ENCODE results near the gene MC3R.

The MC3R gene

DNA sequence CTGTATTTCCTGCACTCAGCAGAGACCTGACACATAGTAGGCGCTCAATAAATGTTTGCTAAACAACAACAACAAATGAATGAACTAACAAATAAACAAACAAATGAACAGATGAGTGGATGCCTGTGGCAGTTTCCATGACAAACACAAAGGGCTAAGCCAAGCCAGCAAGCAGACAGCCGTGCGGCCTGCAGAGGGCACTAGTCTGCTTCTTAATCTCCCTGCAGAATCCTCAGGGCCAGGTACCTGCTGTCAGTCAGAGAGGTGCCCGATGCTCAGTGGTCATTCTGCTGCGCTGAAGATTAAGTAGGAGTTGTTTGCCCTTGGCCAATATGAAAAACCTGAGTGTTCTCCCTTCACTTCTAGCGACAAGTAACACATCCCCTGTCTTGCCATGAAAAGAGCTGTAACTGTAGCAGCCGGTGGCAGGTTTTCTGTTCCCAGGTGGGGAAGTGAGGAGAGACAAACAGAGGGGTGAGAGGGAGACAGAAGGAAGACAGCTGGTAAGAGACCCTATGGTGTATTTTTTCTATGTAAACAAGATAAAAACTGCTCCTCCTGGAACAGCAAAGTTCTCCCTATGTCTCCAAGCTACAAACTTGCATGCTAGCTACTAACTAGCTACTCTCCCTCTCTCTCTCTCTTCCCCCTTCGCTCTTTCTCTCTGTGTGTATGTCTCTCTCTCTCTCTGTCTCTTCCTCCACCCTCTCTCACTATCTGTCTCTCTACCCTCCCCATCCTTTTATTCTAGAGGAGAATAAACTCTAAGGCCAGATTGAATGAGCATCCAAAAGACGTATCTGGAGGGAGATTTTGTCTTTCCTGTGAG is at the start of gene MC3R:
Gene MC3R (plus strand): TSS at position 779 of the 829 bp plus-strand sequence. CDS start 112 bp downstream, outside the sequence.
- H3K27ac ChIP-seq, result no peak within 1 kb of the TSS
- DNase-seq (ENCODE audit: low read depth, low spot score), result peak; percentile 3

DNA sequence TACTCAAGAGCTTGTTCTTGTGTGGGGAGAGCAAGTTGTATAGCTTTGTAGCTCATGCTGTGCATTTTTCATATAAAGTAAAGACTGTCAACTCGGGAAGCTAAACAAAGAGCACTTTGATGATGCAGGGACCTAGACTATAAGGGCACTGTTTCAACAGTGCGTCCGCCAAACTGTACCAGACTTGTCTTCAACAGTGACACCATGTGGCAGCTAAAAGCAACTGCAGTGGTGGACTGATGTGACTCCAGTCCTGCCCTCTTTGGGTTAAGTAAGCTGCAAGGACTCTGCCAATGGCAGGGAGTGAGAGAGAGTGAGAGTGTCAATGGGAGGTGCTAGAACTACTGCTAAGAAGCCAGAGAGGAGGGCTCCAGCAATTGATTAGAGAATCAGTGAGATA is 48.1 kb upstream of the MC3R start:
- no peak for DNase-seq (ENCODE audit: low read depth, low spot score)
- H3K27ac ChIP-seq, result no peak overlapping the region

DNA sequence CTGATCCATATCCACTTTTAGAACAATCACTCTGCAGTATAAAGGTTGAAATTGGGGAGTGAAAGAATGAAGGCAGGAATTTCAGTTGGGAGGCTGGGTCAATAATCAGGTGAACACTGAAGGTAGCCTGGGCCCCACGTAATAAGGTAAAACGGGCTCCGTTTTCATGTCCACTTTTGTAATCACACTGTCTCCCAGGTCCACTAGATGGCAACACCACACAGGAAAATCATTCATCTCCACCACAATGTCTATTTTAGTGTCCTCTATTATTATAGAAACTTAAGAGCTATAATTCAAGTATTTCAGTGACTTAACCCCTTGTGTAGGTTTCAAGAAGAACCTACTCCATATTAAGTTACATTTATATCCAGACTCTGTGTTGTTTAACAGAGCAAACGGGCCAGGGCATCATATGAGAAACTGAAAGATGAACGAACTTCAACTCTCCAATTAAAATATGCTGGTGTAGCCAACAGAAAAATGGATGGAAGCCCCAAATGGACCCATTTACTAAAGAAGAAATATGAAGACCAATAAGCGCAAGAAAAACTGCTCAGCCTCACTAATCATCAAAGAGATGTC is 45.9 kb upstream of the MC3R start:
- no peak for DNase-seq (ENCODE audit: low read depth, low spot score)
- no peak overlapping the region for H3K27ac ChIP-seq

DNA sequence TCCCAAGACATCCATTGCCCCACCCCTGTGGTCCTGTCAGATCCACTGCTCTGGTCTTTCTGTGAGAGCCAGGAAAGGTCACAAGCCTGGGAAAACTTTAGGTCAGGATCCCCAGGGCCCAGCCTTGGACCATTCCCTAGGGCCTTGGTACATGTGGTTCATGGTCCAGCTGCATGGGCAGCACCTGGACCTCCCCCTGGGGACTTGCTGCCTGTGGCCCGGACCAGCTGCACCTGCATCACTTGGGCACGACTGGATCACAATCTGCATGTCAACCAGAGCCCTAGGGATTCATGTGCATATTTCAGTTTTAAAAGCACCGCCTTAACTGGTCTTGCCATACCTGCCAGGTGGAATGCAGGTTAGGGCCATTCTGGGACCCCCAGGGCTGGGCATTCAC is 44.3 kb upstream of the MC3R start:
- no peak for DNase-seq (ENCODE audit: low read depth, low spot score)
- no peak overlapping the region for H3K27ac ChIP-seq

DNA sequence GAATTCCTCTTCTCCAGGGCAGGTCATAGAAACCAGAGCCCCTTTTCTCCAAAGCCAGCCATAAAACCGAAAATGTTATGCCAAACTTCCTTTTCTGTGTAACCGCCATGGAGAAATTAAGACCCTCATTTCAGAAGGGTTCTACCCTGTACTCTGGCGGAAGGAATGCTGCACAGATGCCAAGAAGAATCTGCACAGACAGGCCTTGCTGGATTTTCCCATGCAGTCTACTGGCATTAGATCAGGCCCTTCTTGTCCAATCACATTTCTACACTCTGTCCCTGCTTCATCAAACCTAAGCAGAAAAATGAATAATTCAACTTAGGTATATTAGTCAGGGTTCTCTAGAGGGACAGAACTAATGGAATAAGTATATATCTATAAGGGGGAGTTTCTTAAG is 43.2 kb upstream of the MC3R start:
- DNase-seq (ENCODE audit: low read depth, low spot score), result no peak
- H3K27ac ChIP-seq, result no peak overlapping the region

DNA sequence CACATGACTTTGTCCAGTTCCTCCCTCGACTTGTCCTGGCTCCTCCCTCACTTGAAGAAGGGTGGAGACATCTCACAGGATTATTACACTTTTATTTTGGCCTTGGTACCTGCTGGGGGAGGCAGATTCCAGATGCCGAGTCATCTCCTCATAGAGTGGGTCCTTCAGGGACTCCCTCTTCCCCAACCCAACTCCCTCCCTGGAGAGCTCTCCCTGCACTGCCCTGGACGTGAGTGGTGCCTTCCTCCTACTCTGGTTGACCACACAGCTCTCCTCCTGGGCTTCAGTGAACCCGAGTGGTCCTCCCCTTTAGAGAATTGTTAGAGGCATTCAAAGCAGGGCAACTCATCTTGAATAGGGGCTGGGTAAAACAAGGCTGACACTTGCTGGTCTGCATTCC is 40.9 kb upstream of the MC3R start:
- no peak for DNase-seq (ENCODE audit: low read depth, low spot score)

DNA sequence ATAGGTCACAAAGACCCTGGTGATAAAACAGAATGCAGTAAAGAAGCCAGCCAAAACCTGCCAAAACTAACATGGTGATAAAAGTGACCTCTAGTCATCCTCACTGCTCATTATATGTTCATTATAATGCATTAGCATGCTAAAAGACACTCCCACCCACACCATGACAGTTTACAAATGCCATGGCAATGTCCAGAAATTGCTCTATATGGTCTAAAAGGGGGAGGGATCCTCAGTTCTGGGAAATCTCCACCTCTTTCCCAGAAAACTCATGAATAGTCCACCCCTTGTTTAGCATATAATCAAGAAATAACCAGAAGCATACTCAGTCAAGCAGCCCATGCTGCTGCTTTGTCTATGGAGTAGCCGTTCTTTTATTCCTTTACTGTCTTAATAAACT is 40.4 kb upstream of the MC3R start:
- no peak overlapping the region for H3K27ac ChIP-seq
- no peak for DNase-seq (ENCODE audit: low read depth, low spot score)

More for the DNA sequence above, 40.9 kb upstream of the MC3R start:
- H3K27ac ChIP-seq, result no peak overlapping the region

DNA sequence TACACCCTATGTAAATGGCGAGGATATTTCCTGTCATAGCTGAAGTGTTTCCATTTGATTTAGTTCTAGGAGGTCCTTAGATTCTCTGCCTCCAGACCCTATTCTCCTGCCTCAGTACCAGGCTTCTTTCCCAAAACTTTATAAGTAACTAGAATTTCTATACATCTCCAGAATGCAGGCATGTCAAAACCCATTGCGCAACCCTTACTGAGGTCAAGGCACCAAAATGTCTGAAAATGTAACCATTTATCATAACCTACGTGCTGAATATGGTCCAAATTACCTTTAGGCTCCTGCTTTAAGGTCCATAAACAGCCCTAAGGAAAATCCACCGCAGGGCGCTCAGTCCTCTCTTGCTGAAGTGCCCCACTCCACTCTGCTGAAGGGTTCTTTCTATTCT is 37.5 kb upstream of the MC3R start:
- no peak for DNase-seq (ENCODE audit: low read depth, low spot score)
- H3K27ac ChIP-seq, result no peak overlapping the region

DNA sequence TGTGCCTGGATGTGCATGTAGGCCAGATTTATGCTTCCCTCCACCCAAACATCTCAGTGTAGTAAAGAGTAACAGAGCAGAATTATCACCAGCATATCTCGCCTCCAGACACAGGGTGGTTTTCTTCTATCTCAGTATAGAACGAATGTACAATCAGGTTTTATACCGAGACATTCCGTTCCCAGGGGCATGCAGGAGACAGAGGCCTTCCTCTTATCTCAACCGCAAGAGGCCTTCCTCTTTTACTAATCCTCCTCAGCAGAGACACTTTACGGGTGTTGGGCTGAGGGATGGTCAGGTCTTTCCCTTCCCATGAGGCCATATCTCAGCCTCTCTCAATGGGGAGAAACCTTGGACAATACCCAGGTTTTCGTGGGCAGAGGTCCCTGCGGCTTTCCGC is 36.4 kb upstream of the MC3R start:
- DNase-seq (ENCODE audit: low read depth, low spot score), result no peak

DNA sequence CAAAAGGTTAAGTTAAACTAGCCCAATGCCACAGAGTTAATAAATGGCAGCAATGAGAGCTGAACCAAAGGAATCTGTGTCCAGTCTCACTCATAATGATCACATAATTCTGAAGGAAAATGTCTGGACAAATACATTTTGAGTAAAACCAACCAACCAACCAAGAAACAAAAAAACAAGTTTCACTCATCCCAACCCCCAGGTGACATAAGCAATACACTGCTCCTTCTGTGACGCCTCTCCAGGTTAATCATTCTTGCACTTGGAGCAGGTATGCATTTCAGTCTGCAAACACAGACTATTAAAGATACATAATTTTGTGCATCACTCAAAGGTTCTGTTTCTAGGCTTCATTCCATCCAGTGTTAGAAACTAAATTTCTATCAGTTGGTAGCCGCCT is 35.2 kb upstream of the MC3R start:
- no peak for DNase-seq (ENCODE audit: low read depth, low spot score)

More for the DNA sequence above, 36.4 kb upstream of the MC3R start:
- no peak overlapping the region for H3K27ac ChIP-seq

DNA sequence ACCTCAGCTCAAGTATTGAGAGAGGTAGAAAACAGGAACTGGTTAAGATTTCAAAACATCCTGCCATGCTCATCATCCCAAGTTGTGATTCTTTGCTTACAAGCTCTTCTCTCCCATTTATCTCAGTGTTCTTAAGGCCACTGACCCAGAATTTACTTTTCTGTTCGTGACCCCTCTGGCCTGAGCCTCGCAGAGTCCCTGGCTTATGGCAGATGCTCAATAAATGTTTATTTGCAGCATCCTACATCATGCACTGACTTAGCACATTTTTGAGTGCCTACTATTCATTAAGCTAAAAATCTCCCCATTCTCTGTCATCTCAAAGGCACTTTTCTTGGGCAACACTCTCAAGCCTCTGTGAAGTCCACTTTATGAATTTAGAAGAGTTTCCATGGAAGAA is 33.4 kb upstream of the MC3R start:
- no peak for DNase-seq (ENCODE audit: low read depth, low spot score)
- H3K27ac ChIP-seq, result no peak overlapping the region

More for the DNA sequence above, 35.2 kb upstream of the MC3R start:
- no peak overlapping the region for H3K27ac ChIP-seq

DNA sequence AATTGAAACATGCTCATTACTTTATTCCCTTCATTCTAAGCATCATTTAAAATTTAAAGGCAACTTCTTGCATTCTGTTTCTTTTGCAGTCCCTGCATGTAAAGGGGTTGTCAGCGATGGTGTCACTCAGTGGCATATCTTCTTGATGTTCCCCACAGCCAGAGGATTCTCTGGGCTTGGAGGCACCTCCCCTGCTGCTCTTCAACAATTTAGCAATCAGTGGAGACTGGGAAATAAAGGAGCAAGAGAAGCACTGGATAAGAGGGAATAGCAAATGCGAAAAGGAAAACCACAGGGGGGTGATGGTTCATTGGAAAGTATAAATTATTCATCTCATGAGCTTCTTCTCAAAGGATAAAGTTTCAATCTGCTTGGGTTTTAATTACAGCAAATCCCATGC is 30.7 kb upstream of the MC3R start:
- no peak overlapping the region for H3K27ac ChIP-seq
- DNase-seq (ENCODE audit: low read depth, low spot score), result no peak

DNA sequence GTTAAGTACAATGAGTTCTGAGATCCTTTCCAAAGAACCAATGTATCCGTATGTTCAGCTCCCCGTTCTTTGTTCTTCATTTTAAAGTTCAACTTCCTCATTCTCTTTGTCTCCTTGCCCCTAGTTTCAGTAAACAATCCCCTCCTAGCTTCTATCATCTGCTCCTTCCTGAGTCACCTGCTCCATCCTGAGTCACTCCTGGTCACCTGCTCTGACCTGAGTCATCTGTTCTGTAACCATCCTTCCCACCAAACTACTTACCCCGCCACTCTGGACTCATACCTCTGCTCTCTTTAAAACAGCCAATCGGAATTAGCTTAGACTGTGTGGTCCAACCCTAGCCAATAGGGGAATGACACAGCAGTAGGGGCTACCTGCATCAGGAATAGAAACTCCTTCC is 27.3 kb upstream of the MC3R start:
- DNase-seq (ENCODE audit: low read depth, low spot score), result peak; percentile 85

DNA sequence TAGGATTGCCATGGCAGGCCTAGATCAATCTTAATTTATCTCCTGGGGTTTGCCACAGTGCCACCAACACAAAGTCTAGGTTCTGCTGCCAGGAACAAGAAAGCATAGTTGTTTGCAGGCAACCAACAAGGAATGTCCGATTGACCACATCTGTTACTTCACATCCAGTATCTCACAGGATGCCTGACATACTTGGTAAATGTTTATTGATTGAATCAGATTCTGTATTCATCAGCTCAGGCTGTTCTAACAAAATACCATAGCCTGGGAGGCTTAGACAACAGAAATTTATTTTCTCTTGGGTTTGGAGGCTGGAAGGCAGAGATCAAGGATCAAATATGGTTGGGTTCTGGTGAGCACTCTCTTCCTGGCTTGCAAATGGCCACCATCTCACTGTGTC is 26.3 kb upstream of the MC3R start:
- DNase-seq (ENCODE audit: low read depth, low spot score), result peak; percentile 72
- peak overlapping the region; percentile 97 for H3K27ac ChIP-seq

More for the DNA sequence above, 27.3 kb upstream of the MC3R start:
- H3K27ac ChIP-seq, result peak overlapping the region; percentile 97

DNA sequence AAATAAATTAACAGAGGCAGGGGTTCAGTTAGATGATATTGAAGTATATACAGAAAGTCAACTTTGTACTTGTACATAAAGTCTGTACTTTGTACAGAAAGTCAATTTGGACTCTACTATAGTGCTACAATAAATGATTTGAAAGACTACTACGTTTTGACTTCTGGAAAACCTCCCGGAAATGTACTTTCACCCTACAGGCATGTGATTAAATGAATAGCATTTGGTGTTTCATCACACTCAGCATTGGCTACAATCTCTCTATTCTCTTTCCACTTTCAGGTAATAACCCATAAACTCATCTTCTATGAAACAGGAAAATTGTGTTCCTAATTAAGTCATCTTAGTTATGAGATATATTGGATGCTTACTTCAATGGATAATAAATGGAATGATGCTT is 25.6 kb upstream of the MC3R start:
- no peak for DNase-seq (ENCODE audit: low read depth, low spot score)
- H3K27ac ChIP-seq, result peak overlapping the region; percentile 97

DNA sequence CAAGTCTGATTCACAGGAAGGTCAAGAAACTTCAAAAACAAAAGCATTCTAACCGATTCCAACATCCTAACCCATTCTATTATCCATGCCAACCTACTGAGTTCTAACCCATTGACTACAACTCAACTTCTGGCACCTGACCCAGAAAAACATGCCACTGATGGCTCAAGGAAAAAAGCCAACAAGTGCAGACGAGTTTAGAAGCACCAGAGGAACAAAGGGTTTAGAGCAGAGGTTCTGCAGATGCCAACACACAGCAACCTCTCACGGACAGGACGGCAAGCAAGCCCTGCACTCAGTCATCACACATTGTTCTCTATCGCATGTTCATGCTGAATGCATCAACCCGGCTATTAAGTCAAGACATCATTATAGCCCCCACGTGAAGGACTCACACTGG is 25.2 kb upstream of the MC3R start:
- DNase-seq (ENCODE audit: low read depth, low spot score), result peak; percentile 65
- H3K27ac ChIP-seq, result peak overlapping the region; percentile 97

DNA sequence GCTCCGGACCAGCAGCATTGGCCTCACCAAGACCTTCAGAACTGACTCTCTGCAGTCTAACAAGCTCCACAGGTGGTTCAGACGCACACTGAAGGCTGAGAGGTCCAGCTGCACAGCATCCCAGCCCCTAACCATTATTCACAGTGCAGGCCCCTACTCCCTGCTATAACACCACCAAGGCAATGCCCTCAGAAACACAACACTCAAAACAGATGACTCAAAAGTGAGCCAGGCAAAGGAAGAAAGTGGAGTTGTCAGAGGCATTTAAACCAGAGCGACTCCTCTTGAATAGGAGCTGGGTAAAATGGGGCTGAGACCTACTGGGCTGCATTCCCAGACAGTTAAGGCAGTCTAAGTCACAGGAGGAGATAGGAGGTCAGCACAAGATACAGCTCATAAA is 20.5 kb upstream of the MC3R start:
- no peak overlapping the region for H3K27ac ChIP-seq
- DNase-seq (ENCODE audit: low read depth, low spot score), result no peak

DNA sequence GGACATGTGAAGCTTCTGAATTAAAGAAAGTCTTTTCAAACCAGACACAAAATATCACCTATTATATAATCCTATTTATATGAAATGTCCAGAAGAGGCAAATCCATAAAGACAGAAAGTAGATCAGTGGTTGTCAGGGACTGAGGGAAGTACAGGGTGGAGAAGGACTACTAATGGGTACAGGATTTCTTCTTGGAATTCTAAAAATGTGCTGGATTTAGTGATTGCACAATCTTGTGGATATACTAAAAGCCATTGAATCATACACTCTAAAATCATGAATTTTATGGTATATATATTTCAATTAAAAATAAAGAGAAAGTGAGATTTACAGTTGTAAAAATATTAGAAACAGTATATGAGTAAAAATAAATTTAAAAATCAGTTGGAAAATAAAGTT is 18.7 kb upstream of the MC3R start:
- no peak overlapping the region for H3K27ac ChIP-seq
- DNase-seq (ENCODE audit: low read depth, low spot score), result no peak

DNA sequence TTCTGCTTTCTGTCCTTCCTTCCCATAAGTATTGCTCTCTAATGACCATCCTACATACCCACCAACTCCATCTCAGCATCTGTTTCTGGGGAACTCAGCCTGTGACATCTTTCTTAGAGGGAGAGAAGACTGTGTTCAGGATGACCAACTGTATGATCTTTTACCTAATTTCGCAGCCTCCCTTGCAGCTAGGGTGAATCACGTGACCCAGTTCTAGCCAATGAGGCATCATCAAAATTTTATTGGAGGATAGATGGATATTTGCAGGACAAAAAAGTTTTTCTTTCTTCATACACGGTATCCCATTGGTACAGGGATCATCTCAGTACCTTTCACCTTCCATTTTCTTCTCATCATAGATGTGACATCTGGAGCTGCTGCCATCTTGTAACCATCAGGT is 14.4 kb upstream of the MC3R start:
- H3K27ac ChIP-seq, result no peak overlapping the region
- DNase-seq (ENCODE audit: low read depth, low spot score), result no peak

DNA sequence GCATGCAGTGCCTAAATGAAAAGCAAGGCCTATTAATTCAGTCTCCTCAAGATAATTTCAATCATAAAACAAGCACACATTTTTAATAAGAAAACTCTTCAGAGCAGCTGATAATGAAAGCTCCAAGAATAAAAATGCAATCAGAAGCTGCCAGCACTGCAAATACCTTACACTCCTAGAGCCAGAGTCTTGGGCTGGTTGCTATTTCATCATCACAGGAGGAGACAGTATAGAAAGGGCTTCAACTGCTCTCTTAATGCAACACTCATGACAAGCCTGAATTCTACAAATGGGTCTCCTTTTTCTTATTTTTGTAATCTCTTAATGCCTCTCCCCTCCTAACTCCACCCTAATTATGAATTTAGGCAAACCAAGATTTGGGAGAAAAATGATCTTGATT is 11.2 kb upstream of the MC3R start:
- H3K27ac ChIP-seq, result no peak overlapping the region
- no peak for DNase-seq (ENCODE audit: low read depth, low spot score)

DNA sequence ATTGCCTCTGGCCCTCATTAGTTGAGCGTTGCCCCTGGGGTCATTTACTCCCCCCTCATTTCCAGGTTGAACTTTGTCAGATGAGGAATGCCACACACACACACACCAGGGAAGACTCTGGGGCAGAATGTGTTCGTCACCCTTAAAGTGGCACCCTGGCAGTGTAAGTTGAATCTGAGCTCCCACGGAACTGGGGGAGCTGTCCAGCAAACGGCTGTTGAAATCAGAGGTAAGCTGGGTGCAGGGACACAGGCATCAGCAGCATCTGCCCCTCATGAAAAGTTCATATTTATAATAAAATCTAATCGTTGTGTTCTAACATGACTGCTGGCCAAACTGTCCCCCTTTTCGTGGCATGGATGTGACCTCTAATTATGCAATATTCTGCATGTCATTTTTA is 4.3 kb upstream of the MC3R start:
- DNase-seq (ENCODE audit: low read depth, low spot score), result no peak
- H3K27ac ChIP-seq, result no peak overlapping the region

DNA sequence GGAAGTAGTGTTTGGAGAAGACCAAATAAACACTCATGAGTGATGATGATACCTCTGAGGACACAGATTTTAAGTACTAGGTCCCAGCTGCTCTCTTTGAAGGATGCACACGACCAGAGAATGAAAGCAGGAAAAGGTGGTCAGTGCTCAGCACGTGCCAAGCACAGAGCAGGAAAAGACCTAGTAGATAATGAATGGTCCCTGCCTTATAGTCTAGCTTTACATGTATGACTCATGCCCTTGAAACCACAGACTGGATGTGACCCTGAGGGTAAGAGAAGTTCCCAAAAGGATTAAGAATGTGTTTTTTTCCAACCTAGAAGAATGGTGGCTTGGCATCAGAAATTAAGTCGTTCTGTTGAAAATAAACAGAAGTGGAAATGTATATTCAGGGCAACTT is 2.8 kb upstream of the MC3R start:
- no peak for DNase-seq (ENCODE audit: low read depth, low spot score)
- no peak overlapping the region for H3K27ac ChIP-seq
